AG09309 (cell line): ENCODE results near the gene EP400.
"Not testable (repeated sequence)": the region's sequence is repeated elsewhere in the genome, so short reads cannot be mapped to it uniquely, and the experiment has no call there.

ENCODE experiments used
- DNase-seq: peaks from one replicate; pipeline ENCODE4 v3.0.0-alpha.2; 2010; ENCODE audit warnings: low read depth
- H3K4me3 ChIP-seq: 2 replicates; pipeline ENCODE4 v1.5.1; 2011; ENCODE audit warnings: mild to moderate bottlenecking, low read depth, low read length, moderate library complexity; ENCODE audit not compliant: control insufficient read depth
- CTCF ChIP-seq: IDR thresholded peaks from 2 replicates; pipeline ENCODE4 v1.5.1; 2011; ENCODE audit warnings: mild to moderate bottlenecking, low read depth, low read length, inconsistent platforms; ENCODE audit not compliant: insufficient read depth, control insufficient read depth; ENCODE audit errors: missing control alignments

Gene EP400

GRCh38 chr12:132075714-132076553 lies 126.2 kb downstream of the EP400 start:
- TF ChIP-seq CTCF, result no peak
- no peak for DNase-seq
- H3K4me3 ChIP-seq, result no peak overlapping the region

- no peak for DNase-seq
- TF ChIP-seq CTCF, result no peak
- no peak overlapping the region for H3K4me3 ChIP-seq
Measured at GRCh38 chr12:132076711-132077110, 127.0 kb downstream of the EP400 start.

GRCh38 chr12:132077322-132078100 lies 127.8 kb downstream of the EP400 start:
- H3K4me3 ChIP-seq, result no peak overlapping the region
- DNase-seq, result no peak
- TF ChIP-seq CTCF, result no peak

- DNase-seq, result peak; percentile 27
- TF ChIP-seq CTCF, result no peak
- H3K4me3 ChIP-seq, result no peak overlapping the region
Measured at GRCh38 chr12:132078190-132078589, 128.4 kb downstream of the EP400 start.

- TF ChIP-seq CTCF, result no peak
- no peak overlapping the region for H3K4me3 ChIP-seq
- DNase-seq, result no peak
Measured at GRCh38 chr12:132079200-132079599, 129.5 kb downstream of the EP400 start.

- TF ChIP-seq CTCF, result no peak
- no peak for DNase-seq
- H3K4me3 ChIP-seq, result no peak overlapping the region
Measured at GRCh38 chr12:132079695-132080094, 130.0 kb downstream of the EP400 start.

- H3K4me3 ChIP-seq, DNase-seq: not testable (repeated sequence)
Measured at GRCh38 chr12:132080515-132080914, 130.8 kb downstream of the EP400 start.
